Globus pallidus (tissue), 1 donor: ENCODE measurements around the gene DCXR.
A peak's percentile ranks its signal among the peaks of the same experiment; 100 is the strongest.

ENCODE experiments used
- DNase-seq: peaks from one replicate; pipeline ENCODE4 v3.0.0-alpha.2; 2015; ENCODE audit warnings: low spot score

The DCXR gene

DNA sequence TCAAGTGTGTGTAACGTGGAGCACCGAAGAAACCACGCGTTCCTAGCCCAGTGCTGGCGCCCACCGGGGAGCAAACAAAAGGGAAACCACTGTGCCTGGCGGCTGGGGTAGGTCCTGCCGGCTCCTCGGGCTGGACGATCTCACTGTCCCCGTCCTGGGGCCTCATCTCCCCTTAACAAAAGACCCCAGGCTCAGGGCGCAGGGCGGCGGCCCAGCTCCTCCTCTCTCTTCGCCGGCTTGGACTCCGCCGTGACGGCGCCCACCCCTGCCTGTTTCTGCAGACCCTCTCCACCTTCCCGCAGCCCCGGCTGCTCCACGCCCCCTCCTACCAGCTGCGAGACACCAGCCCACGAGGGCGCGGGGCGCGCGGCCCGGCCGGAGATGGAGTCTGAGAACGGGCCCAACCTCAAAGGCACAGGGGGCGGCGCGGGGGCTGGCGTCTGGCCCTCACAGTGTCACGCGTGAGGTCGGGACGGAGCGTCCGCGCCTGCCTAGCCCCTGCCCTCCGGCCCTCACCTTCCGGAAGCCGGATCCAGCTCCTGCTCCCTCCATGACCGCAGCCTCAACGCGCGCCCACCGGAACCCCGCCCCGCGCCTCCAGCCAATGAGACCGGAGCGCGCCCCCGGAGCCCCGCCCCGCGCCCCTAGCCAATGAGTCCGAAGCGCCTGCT lies 15.1 kb downstream of the DCXR start, which contains the start of gene CENPX:
Gene CENPX, minus strand, starts transcription at position 569 of the 671 bp plus-strand sequence. Its CDS starts 17 bp downstream, at position 552.
- no peak for DNase-seq

DNA sequence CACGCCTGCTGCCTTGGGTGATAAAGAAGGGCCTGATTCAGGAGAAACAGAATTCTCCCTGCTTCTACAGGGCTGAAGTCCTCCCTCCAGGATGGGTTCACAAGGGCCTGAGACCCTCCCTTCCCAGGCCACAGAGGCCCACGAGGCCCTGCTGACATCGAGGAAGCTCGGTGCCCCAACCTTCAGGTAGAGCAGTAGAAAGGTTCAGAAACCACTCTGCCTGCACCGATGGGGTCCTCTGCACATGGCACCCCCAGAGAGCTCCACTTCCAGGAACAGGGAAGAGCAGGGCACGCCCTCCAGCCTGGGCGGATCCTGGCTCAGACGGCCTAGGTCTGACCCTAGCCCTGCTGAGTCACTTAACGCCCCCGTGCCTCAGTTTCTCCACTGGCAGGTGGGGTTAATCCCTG lies 15.6 kb downstream of the DCXR start:
- no peak for DNase-seq

- DNase-seq: peak; percentile 80
Measured at GRCh38 chr17:82021107-82021899, 16.2 kb downstream of the DCXR start.

DNA sequence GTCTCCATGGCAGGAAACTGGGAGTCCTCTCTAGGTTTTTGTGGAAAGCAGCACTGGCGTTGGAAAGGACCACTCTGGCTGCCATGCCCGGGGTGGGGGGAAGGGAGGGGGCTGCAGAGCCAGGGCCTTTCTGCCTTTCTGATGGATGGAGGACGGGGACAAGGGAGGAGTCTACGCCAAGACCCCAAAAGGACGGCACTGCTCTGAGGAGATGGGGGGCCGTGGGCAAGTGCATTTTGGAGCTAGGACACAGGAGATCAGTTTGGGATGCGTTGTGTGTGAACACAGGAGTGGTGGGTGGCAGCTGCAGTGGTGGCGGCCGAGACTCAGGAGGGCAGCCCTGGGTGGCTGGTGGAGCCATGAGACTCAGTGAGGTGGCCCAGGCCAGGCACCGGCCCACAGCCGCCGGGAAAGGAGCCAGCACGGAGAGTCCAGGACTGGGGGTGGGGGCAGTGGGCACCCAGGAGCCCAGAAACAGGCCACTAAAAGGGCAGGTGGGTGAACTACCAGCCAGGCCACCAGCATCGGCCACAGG lies 16.9 kb downstream of the DCXR start:
- no peak for DNase-seq

DNA sequence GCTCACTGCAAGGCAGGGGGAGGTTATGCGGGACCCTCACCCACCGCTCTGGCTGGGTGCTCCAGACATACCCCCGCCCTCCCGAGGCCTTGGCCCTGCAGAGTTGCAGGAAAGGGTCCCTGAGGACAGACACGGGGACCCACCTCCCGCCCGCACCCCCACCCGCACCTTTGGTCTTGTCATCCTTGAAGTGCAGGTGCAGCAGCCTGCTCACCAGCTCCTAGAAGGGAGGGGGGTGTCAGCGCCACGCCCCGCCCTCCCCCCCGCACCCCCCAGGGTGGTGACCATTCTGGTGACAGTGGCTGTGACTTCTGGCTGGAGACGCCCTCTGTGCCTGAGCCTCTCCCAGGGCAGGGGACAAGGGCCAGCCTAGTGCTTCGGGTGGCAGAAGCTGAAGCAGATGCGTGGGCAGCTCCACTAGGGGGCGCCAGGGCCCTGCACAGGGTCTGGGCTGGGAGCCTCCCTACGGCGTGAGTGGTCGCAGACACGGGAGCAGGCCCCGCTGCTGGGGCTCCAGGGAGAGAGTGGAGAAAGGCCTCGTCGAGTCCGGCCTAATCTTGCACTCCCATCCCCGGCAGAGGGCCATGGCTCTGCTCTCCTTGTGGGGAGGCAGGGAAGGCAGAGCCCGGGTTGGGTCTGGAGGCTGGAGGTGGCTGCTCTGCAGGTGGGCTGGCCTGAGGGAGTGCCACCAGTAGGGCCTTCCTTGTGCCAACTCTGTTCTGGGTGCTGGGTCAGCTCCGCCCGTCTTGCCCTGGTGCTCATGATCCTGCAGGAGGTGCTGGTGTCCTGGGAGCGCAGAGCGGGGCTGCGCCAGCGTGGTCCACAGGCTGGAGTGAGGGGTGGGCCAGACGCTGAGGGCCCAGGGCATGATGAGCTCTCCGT lies 17.6 kb downstream of the DCXR start:
- DNase-seq: no peak

GRCh38 chr17:82018989-82019689 lies 18.4 kb downstream of the DCXR start:
- no peak for DNase-seq

DNA sequence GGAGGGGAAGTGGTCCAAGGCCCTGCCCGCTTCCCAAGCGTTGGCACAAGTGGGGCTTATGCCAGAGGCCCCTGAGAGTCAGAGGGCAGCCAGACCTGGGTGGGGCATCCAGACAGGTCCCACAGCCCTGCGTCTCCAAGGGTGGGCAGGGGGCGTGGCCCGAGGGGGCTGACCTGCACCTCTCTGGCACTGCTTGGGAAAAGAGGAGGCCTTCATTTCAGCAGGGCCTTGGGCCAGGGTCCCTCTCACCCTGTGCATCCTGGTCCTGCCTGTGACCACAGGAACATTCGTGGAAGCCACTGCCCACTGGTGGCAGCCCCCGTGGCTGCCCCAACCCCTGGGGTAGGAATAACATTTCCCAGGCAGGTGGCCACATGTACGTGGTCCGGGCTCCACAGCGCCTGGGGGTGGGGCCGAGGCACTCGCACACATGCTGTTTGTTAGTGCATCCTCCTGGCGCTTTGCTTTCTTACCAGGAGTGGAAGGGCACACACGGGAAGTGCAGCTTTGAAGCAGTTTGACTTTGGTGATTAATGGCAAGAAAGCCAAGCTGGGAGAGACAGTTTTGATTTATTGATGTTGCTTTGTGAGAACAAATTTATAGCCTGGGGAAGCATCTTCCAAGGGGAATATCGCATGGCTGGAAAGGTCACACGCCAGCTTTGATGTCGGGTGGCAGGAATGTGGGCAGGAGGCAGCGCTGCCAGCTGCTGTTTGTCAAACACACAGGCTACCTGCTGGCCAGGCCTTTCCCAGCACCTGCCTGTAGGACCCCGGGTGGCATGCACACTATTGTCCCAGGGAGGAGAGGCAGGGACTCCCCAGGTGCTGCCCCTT lies 19.1 kb downstream of the DCXR start:
- DNase-seq: no peak

DNA sequence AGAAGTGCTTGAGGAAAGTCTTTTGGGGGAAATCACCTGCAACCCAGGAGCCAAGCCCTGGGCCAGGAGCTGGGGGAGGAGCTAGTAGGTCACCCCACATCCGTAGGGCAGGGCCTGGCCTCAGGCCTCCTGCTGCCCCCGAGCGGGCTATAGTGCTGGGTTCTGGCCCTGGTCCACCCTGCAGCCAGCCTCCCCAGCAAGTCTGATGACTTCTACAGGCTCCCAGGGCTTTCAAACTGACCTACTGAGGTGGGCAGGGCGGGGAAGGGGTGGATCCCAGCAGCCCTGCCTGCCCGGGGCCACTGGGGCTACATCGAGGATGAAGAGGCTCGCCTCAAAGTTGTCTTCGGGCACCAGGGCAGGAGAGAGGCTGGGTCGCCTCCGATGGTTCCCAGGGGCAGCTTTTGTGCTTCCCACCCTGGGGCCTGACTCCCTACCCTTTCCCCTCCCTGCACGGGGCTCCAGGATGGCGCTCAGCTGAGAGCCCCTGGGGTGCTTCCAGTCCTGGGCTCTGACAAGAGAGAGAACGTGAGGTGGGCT lies 19.8 kb downstream of the DCXR start:
- DNase-seq: no peak

DNA sequence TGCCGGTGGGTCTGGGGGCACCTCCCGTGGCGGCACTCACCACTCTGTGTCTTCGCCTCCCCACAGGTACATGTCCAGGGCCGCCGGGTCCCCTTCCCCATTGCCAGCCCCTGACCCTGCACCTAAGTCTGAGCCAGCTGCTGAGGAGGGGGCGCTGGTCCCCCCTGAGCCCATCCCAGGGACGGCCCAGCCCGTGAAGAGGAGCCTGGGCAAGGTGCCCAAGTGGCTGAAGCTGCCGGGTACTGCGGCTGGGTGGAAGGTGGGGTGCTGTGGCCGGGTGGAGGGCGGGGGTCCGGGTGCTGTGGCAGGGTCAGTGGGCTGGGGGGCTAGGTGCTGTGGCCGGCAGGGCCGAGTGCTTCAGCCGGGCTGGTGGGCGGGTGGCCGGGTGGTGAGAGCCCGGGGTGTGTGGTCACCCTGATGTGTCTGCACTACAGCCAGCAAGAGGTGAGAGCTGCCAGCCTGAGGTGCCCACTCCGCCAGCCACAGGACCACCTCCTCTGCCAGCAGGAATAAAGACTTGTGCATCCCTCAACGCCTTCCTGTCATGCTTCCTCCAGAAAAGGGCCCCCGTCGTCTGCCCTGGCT lies 20.5 kb downstream of the DCXR start:
- no peak for DNase-seq

GRCh38 chr17:82016061-82016874 lies 21.2 kb downstream of the DCXR start:
- no peak for DNase-seq

DNA sequence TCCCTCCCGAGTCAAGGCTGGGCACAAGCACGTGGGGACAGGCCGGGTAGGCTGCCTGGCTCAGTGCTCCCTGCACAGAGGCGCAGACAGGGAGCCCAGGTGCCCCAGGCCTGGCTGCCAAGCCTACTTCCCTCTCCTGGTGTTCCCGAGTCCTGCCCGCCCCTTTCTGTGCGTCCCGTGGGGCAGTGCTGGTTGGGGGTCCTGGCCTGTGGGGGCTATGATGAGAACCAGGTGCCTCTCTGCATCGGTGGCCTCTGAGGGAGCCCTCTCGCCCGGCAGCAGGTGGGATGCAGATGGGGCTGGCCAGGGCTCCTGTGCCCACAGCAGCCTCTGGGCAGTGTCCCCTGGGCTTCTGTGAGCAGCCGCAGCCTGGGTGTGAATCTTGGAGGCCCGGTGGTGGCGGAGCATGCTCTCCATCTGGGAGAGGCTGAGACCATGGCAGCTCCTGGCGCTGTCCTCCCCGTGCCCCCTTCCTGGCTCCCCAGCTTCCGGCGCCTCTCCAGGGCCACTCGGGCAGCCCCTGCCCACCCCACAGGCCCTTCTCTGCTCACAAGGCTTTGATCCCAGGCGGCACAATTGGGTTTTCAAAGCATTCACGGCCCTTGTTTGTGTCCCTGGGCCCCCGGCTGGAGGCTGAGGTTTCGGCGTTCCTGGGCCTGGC lies 22.1 kb downstream of the DCXR start:
- DNase-seq: no peak

GRCh38 chr17:82014971-82015310 lies 22.6 kb downstream of the DCXR start:
- no peak for DNase-seq

- DNase-seq: no peak
Measured at GRCh38 chr17:82014432-82014831, 23.1 kb downstream of the DCXR start.

GRCh38 chr17:82013772-82014321 lies 23.6 kb downstream of the DCXR start:
- DNase-seq: no peak

DNA sequence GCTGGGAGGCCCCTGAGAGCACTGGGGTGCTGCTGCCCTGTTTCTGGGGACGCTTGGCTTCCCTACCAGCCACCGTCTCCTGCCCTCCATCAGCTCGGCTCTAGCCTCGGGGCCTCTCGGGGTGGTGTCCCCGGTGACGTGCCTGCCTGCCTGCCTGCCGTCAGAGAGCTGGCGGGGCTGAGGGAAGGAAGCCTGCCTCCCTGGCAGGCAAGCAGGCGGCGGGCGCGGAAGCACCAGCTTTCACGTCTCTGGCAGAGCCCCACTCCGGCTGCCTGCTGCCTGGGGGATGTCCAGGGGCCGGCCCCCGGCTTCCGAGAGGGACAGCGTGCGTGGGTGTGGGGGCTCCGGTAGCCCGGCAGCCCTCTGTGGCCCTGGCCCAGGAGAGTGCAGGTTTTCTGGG lies 24.2 kb downstream of the DCXR start:
- no peak for DNase-seq

DNA sequence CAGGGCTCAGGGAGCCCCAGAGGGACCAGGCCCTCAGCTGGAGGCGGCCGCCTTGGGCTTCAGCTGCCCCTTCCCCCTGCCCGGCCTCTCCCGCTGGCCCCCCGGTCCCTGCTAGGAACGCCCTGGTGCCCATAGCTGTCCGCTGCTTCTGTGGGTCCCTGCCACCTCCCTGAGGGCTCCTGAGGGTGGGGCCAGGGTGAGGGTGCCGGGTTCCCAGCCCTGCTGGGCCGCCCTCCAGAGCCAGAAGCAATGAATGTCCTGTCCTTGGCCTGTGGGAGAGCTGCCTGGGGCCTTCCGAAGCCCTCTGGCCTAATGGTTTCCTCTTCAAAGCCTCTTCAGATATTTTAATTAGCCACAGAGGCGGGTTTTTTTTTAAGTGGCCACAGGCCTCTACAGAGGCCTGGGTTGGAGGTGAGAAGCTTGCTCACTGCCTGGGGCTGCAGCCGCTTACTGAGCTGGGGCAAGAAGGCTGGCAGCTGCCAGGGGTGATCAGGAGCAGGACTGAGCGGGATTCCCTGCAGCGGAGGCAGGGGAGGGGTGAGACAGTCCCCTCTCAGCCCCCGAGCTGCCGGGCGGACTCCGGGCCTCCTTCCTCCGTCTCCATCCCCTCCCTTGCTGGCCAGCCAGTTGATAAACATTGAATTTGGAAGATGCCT lies 24.7 kb downstream of the DCXR start:
- no peak for DNase-seq

GRCh38 chr17:82012261-82012639 lies 25.2 kb downstream of the DCXR start:
- no peak for DNase-seq

DNA sequence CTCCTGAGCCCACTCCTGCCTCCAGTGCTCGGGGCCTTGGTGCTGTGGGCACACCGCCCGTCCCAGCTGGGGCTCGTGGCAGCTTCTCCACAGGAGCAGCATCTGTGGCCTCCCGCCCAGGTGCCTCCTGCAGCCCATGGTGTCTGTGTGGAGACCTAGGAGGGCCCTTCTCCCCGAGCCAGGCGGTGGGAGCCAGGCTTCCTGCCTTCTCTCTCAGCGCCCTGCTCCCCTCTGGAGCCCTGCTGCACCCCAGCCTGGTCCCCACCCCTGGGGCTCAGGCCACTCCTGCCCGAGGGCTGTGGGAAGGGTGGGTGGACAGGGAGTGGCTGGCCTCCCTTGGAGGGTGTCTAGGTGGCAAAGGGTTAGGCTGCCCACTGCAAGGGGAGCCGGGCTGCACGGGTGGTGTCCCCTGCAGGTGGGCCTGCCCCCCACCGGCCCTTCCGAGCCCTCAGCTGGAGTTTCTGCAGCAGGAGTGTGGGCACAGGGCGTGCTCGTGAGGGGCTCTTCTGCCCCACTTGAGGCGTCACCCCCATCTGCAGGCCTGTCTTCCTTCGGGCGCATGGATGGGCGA lies 25.8 kb downstream of the DCXR start:
- no peak for DNase-seq
